NCI-H748 (cell line): ENCODE measurements around the gene BSDC1.
"Not testable (repeated sequence)": the region's sequence is repeated elsewhere in the genome, so short reads cannot be mapped to it uniquely, and the experiment has no call there.

Experiments
- DNase-seq: peaks from one replicate; lab custom pipeline; 2025; ENCODE audit not compliant: unreplicated experiment; lab: John Stamatoyannopoulos, UW

The BSDC1 gene, protein sequence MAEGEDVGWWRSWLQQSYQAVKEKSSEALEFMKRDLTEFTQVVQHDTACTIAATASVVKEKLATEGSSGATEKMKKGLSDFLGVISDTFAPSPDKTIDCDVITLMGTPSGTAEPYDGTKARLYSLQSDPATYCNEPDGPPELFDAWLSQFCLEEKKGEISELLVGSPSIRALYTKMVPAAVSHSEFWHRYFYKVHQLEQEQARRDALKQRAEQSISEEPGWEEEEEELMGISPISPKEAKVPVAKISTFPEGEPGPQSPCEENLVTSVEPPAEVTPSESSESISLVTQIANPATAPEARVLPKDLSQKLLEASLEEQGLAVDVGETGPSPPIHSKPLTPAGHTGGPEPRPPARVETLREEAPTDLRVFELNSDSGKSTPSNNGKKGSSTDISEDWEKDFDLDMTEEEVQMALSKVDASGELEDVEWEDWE

DNA sequence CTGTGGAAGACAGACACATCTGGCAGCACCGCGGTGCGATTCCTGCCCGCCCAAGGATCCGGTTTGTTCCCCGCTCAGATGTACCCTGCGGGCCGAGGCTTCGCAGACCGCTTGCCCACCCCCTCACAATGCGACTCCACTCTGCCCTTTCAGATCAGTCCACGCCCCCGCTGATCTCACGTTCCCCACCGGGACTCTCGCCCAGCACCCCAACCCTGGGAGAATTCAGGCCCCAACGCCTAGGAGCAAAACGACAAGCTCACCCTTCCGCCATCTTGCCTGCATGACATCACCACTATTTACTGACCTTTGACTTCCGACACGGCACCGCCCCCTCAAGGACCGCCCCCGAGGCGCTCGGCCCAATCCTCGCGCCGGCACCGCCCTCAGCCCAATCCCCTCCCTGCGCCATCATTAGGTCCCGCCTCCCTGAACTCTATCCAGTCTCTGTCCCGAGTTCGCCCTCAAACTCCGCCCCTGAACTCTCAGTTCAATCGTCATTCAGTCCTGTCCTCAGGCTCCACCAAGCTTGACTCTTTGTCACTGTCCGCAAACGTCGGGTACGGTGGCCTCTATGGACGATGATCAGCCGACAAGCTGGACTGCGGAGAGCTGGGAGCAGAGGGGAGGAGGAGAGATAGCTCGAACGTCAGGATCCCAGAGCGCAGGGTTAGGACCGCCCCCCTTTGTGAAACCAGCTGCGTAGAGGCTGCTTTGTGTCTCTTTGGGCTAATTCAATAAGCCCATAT lies at the start of gene BSDC1:
BSDC1 (minus strand) TSS at position 301 of the 749 bp plus-strand sequence; CDS start at position 274, 27 bp downstream.
- peak; percentile 98 for DNase-seq

DNA sequence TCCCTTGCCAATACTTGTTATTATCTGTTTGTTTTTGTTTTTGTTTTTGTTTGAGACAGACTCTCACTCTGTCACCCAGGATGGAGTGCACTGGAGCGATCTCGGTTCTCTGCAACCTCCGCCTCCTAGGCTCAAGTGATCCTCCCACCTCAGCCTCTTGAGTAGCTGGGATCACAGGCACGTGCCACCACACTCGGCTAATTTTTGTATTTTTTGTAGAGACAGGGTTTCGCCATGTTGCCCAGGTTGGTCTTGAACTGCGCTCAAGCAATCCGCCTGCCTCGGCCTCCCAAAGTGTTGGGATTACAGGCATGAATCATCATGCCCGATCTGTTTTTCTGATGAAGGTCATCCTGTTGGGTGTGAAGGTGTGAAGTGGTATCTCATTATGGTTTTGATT lies 47.2 kb upstream of the BSDC1 start:
- not testable (repeated sequence) for DNase-seq

DNA sequence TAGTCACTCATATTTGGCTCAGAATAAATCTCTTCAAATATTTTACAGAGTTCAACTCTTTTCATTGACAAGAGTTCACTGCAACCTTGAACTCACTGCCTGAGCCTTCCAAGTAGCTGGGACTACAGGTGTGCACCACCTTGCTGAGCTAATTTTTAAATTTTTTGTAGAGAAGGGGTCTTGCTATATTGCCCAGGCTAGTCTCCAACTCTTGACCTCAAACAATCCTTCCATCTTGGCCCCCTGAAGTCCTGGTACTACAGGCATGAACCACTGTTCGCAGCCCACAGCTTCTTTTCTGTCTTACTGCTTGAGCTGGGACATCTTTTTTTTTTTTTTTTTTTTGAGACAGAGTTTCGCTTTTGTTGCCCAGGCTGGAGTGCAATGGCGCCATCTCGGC lies 44.5 kb upstream of the BSDC1 start:
- not testable (repeated sequence) for DNase-seq

DNA sequence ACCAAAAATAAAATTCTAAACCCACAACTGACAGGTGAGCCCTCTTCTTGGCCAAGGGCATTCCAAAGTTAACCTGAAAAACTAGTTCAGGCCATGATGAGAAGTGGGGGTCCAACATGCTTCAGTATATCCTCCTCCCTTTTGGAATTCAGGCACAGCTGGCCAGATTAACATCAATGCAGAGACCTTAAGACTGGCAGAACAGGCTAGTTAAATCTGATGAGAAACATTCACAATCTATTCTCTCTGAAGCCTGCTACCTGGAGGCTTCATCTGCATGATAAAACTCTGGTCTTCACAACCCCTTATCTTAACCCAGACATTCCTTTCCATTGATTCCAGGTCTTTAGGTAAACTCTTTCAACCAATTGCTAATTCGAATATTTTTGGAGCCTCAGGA lies 43.9 kb upstream of the BSDC1 start:
- no peak for DNase-seq

DNA sequence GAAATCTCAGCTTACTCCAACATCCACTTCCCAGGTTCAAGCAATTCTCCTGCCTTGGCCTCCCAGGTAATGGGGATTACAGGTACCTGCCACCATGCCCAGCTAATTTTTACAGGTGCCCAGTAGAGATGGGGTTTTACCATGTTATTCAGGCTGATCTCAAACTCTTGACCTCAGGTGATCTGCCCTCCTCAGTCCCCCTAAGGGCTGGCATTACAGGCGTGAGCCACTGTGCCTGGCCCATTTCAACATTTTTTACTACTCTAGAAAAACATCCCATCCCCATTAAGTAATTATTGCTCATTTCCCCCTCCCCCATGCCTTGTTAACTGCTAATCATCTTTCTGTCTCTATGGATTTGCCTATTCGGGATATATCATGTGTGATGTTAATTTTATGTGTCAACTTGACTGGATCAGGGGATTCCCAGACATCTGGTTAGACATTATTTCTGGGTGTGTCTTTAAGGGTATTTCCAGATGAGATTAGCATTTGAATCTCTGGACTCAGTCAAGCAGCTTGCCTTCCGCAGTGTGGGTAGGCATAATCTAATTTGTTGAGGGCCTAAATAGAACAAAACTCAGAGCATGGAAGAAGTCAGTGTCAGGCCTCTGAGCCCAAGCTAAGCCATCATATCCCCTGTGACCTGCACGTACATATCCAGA lies 37.6 kb upstream of the BSDC1 start:
- no peak for DNase-seq

DNA sequence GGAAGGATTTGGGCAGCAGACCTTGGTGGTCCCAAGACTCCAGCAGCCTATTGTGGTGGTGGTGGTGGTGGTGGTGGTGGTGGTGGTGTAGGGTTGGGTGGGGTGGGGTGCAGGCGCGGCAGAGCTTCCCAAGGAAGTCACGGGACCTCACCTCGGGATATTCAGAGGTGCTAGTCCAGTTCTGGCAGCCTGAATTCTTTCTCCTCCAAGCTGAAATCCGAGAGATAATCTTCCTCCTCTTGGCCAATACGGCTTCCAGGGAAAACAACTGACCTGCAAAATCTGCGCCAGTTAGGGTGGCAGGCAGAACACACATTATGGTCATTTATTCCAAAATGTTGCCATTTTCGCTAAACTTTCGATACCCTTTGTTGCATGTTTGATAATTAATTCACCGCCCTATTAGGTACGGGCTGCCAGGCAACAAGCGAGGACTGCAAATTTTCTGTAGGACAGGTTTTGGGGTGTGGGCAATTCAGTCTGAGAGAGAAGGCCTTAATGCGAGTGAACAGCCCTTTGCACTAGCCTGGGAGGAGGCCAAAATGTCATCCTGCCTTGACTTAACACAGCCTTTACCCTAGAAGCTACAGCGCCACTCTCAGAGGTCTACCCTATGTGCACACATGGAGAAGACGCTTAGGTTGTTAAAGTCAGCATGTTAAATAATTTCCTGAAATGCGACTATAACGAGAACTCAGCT lies 33.2 kb upstream of the BSDC1 start:
- DNase-seq: no peak

DNA sequence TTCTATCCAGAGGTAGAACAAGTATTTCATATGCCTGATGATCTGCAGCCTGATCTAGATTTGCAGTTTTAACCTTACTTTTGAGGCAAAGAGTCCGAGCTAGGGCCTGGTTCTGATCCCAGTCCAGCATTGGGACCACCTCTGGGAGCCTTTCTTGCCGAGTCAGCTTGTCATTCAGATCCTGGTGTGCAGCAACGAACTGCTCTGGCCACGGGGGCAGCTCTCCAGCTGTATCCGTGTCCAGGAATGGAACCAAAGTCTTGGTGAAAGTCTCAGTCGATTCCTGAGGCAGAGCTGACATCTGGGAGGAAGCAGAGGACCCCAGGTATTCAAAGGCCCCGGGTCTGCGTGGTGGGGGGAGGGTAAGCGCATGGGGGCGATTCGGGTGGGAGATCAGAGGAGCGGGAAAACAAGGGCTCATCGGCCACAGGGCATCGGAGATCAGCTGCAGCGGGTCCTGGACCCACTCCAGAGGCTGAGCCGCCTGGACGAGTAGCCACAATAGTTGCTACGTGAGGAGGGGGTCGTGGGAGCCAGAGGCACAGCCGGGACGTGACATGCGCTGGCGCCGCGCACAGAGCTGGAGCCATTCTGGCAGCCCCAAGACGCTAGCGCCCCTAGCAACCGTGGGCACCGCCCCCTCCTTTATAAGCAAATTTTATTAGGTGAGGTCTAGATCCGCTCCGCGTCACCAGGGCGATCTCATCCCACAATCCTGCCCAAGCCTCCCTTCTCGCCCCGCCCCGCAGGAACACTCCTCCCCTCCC lies 32.4 kb upstream of the BSDC1 start:
- peak; percentile 85 for DNase-seq

DNA sequence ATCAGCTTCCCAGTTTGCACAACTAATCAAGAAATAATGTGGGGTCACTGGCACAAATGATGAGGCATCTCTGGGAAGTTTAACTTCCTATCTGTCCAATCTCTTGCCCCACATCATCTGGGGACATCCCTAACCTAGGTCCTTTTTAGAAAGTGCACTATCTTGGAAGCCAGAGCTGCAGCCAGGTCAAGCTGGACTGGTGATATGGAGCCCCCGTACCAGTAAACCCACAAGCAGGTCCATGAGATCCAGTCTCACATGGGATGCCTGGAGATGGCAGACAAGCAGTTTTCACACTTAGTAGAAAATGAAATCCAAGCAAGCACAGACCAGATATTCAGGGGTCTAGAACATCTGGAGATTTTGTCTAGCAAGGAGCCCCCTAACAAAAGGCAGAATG lies 27.5 kb upstream of the BSDC1 start:
- DNase-seq: no peak

DNA sequence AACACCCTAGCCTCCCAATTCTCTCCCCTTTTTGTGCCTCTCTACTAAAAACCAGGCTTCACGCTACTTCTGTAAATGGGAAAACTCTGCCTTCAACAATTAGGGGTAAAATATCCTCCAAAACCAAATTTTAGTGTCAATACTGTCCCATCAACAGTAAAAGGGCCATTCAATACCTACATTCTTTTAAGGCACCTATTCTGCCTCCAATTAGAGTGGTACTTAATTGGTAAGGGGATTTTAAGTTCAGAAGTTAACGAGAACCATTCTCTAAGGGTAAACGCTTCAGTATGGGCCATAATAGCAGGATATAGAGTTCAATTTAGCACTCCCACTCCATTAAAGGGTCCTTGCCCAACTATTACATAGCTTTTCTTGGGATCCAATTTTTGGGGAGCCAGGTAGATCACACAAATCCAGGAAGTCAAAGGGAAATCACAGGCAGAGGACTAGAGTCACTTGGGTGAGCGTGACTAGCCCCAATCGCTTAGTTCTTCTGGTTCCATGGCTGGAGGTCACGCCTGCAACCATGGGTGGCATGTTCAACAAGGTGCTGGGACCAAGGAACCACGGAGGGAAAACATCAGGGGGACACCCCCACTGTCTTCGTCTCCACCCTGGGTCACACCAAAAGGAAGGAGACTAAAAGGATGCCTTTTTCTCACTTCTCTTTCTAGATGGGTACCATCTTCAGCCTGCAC lies 20.1 kb upstream of the BSDC1 start:
- no peak for DNase-seq

DNA sequence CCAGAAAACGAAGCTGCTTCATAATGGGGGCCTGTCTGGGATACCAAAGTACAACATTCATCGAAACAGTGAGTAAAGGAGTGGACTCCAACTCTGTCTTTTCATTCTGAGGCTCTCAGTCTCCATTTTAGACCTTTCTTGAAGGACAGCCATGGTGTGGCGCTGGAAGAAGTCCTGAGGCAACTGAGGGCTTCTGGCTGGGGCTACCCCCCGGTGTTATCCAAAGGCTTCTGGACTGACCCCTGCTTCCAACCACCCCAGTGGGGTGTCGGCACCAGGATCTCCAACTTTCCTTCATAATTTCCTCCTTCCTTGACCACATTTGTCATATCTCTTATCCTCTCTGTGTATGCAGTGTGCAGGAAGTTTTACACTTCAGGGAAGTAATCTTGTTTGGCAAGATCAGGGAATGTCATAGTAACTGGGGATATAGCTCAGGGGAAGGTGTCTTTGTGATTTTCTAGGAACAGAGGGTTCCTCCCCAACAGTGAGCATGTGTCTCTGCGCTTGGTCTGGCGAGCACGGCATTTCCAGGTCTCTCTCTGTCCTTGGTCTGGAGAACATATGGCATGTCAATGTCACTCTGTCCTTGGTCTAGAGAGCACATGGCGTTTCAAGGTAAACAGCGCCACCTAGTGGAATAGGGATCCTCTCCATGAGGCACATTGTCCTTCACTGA lies 19.4 kb upstream of the BSDC1 start:
- peak; percentile 77 for DNase-seq

DNA sequence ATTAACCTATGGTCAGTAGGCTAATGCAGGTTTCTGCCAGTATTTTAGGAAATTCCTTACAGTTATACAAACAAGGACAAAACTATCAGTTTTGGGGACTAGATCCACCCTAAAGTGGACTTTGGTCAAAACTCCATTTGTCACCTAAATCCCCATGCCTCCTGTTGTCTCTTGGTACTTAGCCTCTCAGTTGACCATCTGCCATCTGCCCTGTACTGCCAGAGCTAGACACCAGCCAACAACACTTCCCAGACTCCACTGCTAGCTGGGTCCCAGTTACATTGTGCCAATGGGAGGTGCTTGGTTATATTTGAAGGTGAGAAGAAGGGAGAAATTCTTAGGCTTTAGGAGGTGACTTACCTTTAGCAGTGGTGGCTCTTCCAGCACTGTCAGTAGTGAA lies 17.0 kb upstream of the BSDC1 start:
- DNase-seq: no peak

DNA sequence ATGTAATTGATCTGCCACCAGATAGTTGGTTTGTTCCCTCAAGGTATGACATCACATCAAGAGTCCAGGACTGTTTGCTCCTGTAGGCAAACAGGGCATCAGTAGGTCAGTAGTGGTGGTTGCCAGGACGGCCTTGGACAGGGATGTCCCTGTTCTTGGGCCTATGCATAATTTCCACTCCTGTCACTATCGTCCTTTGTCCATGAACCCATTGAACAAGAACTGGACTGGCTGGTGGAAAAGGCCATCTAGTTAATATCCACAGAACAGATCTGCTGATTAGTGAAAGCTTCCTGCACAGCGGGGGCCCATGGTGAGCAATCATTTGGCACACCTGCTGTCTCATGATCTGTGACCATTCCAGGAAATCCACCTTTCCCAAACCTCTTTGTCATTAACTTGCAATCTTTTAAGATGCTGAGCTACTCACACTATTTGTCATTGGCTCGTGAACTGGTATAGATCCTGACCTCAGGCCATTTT lies 12.4 kb upstream of the BSDC1 start:
- DNase-seq: no peak

DNA sequence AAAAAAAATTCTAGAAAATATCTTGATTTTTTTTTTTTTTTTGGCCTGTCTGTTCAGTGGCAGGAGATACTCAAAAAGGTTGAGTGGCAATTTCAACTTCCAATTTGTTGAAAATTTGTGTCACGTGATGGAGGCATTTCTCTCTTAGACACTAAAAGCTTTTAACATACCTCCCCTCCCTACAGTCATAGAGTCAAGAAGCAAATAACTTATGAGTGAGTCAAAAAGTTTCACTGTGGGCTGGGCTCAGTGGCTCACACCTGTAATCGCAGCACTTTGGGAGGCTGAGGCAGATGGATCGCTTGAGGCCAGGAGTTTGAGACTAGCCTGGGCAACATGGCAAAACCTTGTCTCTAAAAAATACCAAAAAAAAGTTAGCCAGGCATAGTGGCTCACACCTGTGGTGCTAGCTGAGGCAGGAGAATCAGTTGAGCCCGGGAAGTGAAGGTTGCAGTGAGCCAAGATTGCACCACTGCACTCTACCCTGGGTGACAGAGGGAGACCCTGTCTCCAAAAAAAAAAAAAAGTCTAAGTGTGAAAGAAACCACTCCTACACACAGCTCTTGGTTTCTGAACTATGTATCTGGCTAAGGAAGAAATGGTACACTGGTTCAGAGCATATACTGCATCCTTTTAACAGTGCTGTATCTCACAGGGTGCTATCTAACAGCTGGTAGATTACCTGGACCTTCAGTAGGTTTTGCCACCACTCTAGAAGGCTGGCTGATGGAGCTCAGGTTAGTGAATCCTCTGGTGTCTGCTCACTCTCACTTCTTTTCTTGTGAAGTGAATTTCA lies 11.6 kb upstream of the BSDC1 start:
- no peak for DNase-seq

DNA sequence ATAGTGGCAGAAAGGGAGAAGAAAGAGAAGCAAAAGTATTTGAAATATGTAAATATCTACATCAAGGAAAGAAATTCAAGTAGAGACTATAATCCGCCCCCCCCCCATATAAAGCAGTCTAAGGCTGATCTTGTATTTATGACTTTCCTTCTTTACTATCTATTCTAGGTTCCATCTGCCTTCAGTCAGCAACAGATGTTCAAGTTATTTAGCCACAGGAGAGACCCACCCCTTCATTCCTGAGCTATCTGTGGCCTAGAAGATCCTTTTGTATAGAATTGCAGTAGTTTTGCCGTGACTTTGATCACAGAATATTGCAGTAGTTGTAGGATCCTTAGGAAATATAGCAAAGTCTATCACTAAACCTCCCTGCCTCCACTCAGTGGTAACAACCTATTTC lies 10.7 kb upstream of the BSDC1 start:
- no peak for DNase-seq

DNA sequence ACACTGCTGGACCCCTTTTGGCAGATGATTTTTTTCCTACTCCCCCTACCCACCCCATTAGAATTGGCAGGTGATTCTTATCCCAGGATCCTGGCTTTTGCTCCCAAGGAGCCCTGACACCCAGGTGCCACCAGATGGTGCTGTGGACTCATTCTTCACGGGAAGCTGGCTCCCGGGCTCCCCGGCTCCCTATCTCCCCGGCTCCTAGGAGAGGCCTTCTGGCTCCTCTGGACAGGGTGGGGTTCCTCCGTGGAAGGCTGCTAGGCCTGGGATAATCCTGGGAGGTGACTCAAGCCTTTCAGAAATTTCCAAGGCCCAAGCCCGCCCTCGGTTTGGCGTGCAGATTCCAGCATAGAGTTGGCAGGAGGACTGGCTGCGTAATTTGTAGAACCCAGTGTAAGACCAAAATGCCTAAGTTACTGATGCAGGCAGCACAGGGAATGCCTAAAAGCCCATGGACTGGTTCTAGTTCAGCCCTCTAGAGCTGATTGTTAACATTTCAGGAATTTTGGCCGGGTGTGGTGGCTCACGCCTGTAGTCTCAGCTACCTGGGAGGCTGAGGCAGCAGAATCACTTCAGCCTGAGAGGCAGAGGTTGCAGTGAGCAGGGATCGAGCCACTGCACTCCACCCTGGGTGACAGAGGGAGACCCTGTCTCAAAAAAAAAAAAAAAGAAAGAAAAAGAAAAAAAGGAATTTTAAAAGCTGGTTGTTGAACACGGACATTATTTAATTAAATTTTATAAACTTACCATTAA lies 6.8 kb upstream of the BSDC1 start:
- DNase-seq: peak; percentile 65

DNA sequence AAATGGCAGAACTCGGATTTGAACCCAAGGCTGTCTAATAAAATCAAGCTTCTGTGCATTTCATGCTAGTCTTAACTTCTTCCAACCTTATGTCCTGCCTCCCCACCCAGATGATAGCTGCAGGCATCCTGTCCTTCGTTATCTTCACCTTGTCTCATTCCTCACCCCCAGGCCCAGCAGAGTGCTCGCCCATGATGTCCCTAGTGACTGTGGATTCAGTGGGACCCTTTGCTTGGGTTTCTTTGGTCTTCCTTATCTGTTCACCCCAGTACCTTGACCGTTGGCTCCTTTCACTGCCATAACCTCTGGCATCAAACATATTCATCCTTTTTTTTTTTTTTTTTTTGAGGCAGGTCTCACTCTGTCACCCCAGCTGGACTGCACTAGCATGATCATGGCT lies 5.6 kb upstream of the BSDC1 start:
- no peak for DNase-seq

DNA sequence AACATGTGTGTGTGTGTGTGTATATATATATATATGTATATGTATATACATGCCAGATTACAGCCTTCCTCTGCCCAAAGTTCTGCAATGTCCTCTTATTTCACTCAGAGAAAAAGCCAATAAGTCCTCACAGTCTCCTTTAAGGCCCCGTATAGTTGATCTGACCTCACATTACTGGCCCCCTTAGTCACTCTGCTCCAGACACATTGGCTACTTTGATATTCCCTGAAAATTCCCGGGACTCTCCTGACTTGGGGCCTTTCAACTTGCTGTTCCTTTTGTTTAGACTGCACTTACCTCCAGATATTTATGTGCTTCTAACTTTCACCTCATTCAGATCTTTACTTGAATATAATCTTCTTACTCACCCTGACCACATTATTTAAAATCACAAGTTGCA lies 4.2 kb upstream of the BSDC1 start:
- no peak for DNase-seq

DNA sequence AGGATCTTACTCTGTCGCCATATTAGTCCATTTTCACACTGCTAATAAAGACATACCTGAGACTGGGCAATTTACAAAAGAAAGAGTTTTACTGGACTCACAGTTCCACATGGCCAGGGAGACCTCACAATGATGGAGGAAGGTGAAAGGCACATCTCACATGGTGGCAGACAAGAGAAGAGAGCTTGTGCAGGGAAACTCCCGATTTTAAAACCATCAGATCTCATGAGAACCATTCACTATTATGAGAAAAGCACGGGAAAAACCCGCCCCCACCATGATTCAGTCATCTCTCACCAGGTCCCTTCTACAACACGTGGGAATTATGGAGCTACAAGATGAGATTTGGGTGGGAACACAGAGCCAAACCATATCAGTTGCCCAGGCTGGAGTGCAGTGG lies 2.3 kb upstream of the BSDC1 start:
- not testable (repeated sequence) for DNase-seq
